ENCODE measurements around the gene UBXN7. TPM values are rescaled to one million over a fixed set of nuclear protein-coding genes. Genes with fewer than 3 reads are reported as not detected.
"Not testable (repeated sequence)": the region's sequence is repeated elsewhere in the genome, so short reads cannot be mapped to it uniquely, and the experiment has no call there.

Gene UBXN7
- total RNA-seq, 1 donor from 2014 or later = 33.3 TPM

DNA sequence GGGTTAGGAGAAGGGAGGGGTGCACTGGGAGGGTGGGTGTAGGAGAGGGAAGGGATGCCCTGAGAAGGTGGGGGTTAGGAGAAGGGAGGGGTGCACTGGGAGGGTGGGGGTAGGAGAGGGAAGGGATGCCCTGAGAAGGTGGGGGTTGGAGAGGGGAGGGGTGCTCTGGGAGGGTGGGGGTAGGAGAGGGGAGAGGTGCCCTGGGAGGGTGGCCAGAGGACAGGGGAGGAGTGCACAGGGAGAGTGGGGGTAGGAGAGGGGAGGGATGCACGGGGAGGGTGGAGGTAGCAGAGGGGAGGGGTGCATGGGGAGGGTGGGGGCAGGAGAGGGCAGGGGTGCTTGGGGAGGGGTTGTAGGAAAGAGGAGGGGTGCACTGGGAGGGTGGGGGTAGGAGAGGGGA, 97.2 kb downstream of the UBXN7 start:
- ATAC-seq (ENCODE audit: poor library complexity) (no peak), DNase-seq (no peak)
- intact Hi-C loops (cut with DNase I) = no loop called here

GRCh38 chr3:196332168-196332567, 100.1 kb downstream of the UBXN7 start:
- DNase-seq (no peak), ATAC-seq (ENCODE audit: poor library complexity) (peak; percentile 66)
- intact Hi-C loops (cut with DNase I) = no loop called here

- ATAC-seq (ENCODE audit: poor library complexity) = no peak
- no peak for DNase-seq
- intact Hi-C loops (cut with DNase I) = no loop called here
Observed at GRCh38 chr3:196327405-196327804, 104.8 kb downstream of the UBXN7 start.

DNA sequence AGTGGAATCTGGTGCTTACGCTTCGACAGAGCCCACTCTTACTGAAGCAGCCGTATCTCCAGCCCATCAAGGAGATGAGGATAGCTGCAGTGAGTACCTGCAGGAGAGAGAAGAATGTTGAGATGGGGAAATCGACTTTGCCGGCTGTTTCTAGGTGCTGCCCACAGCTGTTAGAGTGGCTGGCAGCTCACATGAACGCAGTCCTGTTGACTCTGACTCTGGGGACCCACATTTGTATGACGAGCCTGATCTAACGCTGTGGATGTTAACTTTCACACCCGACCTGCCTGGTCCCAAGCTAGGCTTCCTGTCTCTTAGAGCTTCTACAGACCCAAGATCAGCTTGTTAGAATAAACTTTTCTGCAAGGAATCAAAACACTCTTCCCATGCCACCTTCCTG, 105.3 kb downstream of the UBXN7 start:
- DNase-seq (no peak), ATAC-seq (ENCODE audit: poor library complexity) (no peak)
- intact Hi-C loops (cut with DNase I) = no loop called here

DNA sequence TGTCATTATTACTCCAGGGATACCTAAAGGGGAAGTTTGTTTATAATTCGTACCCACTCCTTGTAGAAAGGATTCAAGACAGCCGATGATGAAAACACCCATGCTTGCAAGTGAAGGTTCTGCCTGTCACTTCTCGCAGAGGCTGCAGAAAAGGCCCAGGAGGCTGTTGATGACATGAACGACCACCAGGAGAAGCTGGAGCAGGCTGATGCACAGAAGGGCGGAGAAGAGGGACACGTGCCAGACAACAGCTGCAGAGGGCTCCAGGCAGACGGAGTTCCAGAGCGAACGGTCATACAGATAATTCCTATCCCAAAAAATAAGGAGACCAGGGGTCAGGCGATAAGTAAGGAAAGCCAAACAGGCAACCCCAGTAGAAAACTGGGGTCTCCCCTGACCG, 108.5 kb downstream of the UBXN7 start:
- intact Hi-C loops (cut with DNase I) = no loop called here
- DNase-seq (no peak), ATAC-seq (ENCODE audit: poor library complexity) (no peak)

- ATAC-seq (ENCODE audit: poor library complexity) = no peak
- intact Hi-C loops (cut with DNase I) = no loop called here
- no peak for DNase-seq
Observed at GRCh38 chr3:196323016-196323415, 109.2 kb downstream of the UBXN7 start.

DNA sequence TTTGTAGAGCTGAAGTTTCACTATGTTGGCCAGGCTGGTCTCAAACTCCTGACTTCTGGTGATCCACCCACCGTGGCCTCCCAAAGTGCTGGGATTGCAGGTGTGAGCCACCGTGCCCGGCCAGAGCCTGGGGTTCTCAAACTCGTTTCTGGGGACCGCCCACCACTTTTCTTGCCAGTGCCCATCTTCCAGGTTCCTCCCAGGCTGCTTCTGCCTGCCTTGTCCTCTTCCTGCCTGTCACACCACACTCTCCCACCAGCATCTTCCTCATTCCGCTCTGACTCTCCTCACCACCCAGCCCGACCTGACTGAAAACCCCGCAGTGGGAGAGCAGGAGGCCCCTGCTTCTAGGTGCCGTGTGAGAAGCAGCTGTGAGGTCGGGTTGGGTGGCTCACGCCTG, 111.1 kb downstream of the UBXN7 start:
- intact Hi-C loops (cut with DNase I) = no loop called here
- DNase-seq (no peak), ATAC-seq (ENCODE audit: poor library complexity) (no peak)

DNA sequence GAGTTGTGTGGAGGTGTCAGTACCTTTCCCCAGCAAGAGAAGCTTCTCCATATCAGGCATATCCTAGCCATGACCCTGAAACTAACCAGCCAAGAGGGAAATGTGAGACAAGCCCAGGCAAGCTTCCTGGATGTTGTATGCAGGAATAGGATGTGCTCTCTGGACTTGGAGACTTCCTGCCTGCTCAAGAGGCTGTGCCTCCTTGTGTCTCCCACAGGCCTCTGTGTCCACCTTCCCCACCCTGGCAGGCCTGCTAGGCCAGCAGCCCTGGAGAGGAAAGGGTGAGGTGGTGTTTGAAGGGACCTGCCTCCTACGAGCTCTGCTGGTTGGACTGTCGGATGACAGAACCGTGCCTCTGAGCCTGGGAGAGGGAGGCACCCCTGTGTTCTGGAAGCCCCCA, 112.1 kb downstream of the UBXN7 start:
- intact Hi-C loops (cut with DNase I) = no loop called here
- no peak for DNase-seq
- no peak for ATAC-seq (ENCODE audit: poor library complexity)

- DNase-seq (peak; percentile 93), ATAC-seq (ENCODE audit: poor library complexity) (peak; percentile 99)
- intact Hi-C loops (cut with DNase I) = no loop called here
Observed at GRCh38 chr3:196317687-196318467, 114.3 kb downstream of the UBXN7 start, which contains the start of gene DYNLT2B. DYNLT2B (minus strand) TSS chr3:196318240; CDS start chr3:196318152, 88 bp downstream.

DNA sequence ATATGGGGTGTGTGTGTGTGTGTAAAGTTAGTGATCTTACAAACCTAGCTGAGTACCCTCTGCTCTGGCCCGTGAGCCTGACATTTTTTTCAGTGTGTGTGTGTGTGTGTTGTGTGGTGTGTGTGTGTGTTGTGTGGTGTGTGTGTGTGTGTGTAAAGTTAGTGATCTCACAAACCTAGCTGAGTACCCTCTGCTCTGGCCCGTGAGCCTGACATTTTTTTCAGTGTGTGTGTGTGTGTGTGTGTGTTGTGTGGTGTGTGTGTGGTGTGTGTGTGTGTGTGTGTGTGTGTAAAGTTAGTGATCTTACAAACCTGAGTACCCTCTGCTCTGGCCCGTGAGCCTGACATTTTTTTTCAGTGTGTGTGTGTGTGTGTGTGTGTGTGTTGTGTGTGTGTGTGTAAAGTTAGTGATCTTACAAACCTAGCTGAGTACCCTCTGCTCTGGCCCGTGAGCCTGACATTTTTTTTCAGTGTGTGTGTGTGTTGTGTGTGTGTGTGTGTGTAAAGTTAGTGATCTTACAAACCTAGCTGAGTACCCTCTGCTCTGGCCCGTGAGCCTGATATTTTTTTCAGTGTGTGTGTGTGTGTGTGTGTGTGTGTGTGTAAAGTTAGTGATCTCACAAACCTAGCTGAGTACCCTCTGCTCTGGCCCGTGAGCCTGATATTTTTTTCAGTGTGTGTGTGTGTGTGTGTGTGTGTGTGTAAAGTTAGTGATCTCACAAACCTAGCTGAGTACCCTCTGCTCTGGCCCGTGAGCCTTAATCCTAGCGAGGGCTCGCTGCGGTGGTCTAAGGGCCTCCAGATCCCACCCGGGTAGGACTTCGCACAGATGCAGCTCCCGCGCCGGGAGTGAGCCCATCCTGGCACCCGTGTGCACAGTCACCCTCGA, 115.2 kb downstream of the UBXN7 start:
- ATAC-seq (ENCODE audit: poor library complexity); intact Hi-C loops (cut with DNase I); DNase-seq: not testable (repeated sequence)

- intact Hi-C loops (cut with DNase I) = no loop called here
- DNase-seq = no peak
- no peak for ATAC-seq (ENCODE audit: poor library complexity)
Observed at GRCh38 chr3:196315821-196316220, 116.4 kb downstream of the UBXN7 start.

GRCh38 chr3:196314597-196314996, 117.6 kb downstream of the UBXN7 start:
- ATAC-seq (ENCODE audit: poor library complexity) = no peak
- no peak for DNase-seq
- intact Hi-C loops (cut with DNase I) = no loop called here

DNA sequence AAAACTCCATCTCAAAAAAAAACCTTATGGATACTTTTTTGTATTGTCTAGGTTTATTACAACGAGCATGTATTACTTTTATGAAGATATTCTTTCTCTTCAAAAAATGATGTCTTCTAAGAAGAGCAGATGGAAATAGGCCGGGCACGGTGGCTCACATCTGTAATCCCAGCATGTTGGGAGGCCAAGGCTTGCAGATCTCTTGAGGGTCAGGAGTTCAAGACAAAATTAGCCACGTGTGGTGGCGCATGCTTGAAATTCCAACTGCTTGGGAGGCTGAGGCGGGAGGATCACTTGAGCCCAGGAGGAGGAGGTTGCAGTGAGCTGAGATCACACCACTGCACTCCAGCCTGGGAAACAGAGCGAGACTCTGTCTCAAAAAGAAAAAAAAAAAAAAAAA, 118.1 kb downstream of the UBXN7 start:
- DNase-seq; ATAC-seq (ENCODE audit: poor library complexity); intact Hi-C loops (cut with DNase I): not testable (repeated sequence)

GRCh38 chr3:196302960-196303359, 129.3 kb downstream of the UBXN7 start:
- ATAC-seq (ENCODE audit: poor library complexity); DNase-seq; intact Hi-C loops (cut with DNase I): not testable (repeated sequence)

GRCh38 chr3:196302551-196302950, 129.7 kb downstream of the UBXN7 start:
- ATAC-seq (ENCODE audit: poor library complexity) = not testable (repeated sequence)

GRCh38 chr3:196298521-196298920, 133.7 kb downstream of the UBXN7 start:
- no peak for ATAC-seq (ENCODE audit: poor library complexity)
- intact Hi-C loops (cut with DNase I) = no loop called here
- no peak for DNase-seq

More at GRCh38 chr3:196302551-196302950, 129.7 kb downstream of the UBXN7 start:
- DNase-seq; intact Hi-C loops (cut with DNase I): not testable (repeated sequence)

All from Right ventricle myocardium superior (tissue), 1 donor.